Progenitor cell of endocrine pancreas (in vitro differentiated cells): ENCODE results near the gene NAGPA. TPM values are rescaled to one million over a fixed set of nuclear protein-coding genes. Genes with fewer than 3 reads are reported as not detected.

Experiments
- DNase-seq: peaks from one replicate; pipeline ENCODE4 v3.0.0; 2021; ENCODE audit warnings: low spot score; ENCODE audit not compliant: unreplicated experiment
- H3K27ac Mint-ChIP-seq: 2 replicates; pipeline ENCODE4 v1.8.0; 2021; ENCODE audit warnings: mild to moderate bottlenecking, moderate library complexity, mixed read lengths
- H3K27me3 Mint-ChIP-seq: 2 replicates; pipeline ENCODE4 v1.8.0; 2021; ENCODE audit warnings: mixed read lengths
- H3K36me3 Mint-ChIP-seq: 2 replicates; pipeline ENCODE4 v1.8.0; 2022; ENCODE audit warnings: mixed read lengths; ENCODE audit not compliant: insufficient read depth
- H3K4me1 Mint-ChIP-seq: 2 replicates; pipeline ENCODE4 v1.8.0; 2021; ENCODE audit warnings: low read depth, mixed read lengths
- H3K4me3 Mint-ChIP-seq: 2 replicates; pipeline ENCODE4 v1.8.0; 2021; ENCODE audit warnings: low read depth, mild to moderate bottlenecking, moderate library complexity, mixed read lengths
- H3K9me3 Mint-ChIP-seq: 2 replicates; pipeline ENCODE4 v1.8.0; 2021; ENCODE audit warnings: low read depth, mixed read lengths
- total RNA-seq: library from RNA; stranded (reverse); gene quantifications from 2 replicates; pipeline ENCODE4 v1.2.1, GENCODE V29; 2021
- TF ChIP-seq, protein P1 (sequence below): fragments of 200-600 bp; sonication (generic); IDR thresholded peaks from one replicate; pipeline ENCODE4 v1.5.0; 2021; ENCODE audit warnings: antibody characterized with exemption, mild to moderate bottlenecking; ENCODE audit not compliant: unreplicated experiment

NAGPA gene
- total RNA-seq, 1 donor from 2014 or later: 29.2 TPM

GRCh38 chr16:5015351-5015750 is 18.4 kb downstream of the NAGPA start:
- Mint-ChIP-seq H3K36me3 (no peaks in the 10 kb centered on the region), H3K9me3 (no peaks in the 10 kb centered on the region), H3K27me3 (peaks cover 14% of the 10 kb centered on the region), H3K4me3 (no peak overlapping the region), H3K27ac (no peak overlapping the region), H3K4me1 (no peaks in the 10 kb centered on the region)
- TF ChIP-seq, protein P1, sequence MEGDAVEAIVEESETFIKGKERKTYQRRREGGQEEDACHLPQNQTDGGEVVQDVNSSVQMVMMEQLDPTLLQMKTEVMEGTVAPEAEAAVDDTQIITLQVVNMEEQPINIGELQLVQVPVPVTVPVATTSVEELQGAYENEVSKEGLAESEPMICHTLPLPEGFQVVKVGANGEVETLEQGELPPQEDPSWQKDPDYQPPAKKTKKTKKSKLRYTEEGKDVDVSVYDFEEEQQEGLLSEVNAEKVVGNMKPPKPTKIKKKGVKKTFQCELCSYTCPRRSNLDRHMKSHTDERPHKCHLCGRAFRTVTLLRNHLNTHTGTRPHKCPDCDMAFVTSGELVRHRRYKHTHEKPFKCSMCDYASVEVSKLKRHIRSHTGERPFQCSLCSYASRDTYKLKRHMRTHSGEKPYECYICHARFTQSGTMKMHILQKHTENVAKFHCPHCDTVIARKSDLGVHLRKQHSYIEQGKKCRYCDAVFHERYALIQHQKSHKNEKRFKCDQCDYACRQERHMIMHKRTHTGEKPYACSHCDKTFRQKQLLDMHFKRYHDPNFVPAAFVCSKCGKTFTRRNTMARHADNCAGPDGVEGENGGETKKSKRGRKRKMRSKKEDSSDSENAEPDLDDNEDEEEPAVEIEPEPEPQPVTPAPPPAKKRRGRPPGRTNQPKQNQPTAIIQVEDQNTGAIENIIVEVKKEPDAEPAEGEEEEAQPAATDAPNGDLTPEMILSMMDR: no peak
- DNase-seq: no peak

DNA sequence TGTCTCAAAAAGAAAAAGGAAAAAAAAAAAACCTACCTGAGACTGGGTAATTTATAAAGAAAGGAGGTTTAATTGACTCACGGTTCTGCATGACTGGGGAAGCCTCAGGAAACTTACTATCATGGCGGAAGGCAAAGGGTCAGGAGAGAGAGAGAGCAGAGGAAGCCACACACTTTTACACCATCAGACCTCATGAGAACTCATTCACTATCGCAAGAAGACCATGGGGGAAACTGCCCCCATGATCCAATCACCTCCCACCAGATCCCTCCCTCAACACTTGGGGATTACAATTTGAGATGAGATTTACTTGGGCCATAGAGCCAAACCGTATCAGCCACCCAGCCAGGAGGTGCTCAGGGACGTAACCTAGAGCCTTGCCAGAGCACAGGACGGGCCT is 20.8 kb downstream of the NAGPA start:
- H3K27me3 Mint-ChIP-seq: peaks cover 15% of the 10 kb centered on the region
- H3K9me3 Mint-ChIP-seq: no peaks in the 10 kb centered on the region
- no peak for DNase-seq
- TF ChIP-seq, protein P1: no peak
- H3K4me1 Mint-ChIP-seq: no peaks in the 10 kb centered on the region
- H3K27ac Mint-ChIP-seq: no peak overlapping the region
- H3K36me3 Mint-ChIP-seq: no peaks in the 10 kb centered on the region
- no peak overlapping the region for H3K4me3 Mint-ChIP-seq

DNA sequence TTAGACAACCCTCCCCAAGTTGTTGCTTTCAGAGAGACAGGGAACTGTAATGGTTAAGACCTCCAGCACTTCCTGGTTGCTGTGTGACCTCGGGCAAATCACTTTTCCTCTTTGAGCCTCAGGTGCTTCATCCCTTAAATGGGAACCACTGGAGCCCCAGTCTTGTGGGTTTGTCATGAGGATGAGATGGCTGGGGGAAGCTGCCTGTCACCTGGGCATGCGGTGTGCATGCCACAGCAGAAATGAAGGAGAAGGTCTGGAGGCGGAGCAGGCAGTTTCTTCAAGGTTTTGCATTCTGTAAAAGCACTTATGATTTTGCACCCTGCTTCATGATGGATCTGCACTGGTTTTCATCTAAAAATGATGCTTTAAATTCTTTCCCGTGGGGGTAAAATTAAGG is 22.1 kb downstream of the NAGPA start:
- Mint-ChIP-seq H3K9me3 (no peaks in the 10 kb centered on the region), H3K4me3 (no peak overlapping the region), H3K4me1 (no peaks in the 10 kb centered on the region), H3K27ac (no peak overlapping the region), H3K36me3 (no peaks in the 10 kb centered on the region), H3K27me3 (peaks cover 15% of the 10 kb centered on the region)
- TF ChIP-seq, protein P1: no peak
- no peak for DNase-seq

- Mint-ChIP-seq H3K27ac (no peak overlapping the region), H3K36me3 (no peaks in the 10 kb centered on the region)
These were observed 23.0 kb downstream of the NAGPA start for GRCh38 chr16:5010576-5011329.

GRCh38 chr16:5008311-5008731 is 25.4 kb downstream of the NAGPA start:
- Mint-ChIP-seq H3K9me3 (no peaks in the 10 kb centered on the region), H3K27ac (no peak overlapping the region), H3K27me3 (peaks cover 21% of the 10 kb centered on the region), H3K36me3 (no peaks in the 10 kb centered on the region), H3K4me1 (no peaks in the 10 kb centered on the region), H3K4me3 (no peak overlapping the region)
- TF ChIP-seq, protein P1: no peak
- DNase-seq: no peak

More at GRCh38 chr16:5010576-5011329, 23.0 kb downstream of the NAGPA start:
- no peaks in the 10 kb centered on the region for H3K9me3 Mint-ChIP-seq
- no peaks in the 10 kb centered on the region for H3K4me1 Mint-ChIP-seq
- peaks cover 15% of the 10 kb centered on the region for H3K27me3 Mint-ChIP-seq
- TF ChIP-seq, protein P1: peak; percentile 13
- DNase-seq: no peak
- no peak overlapping the region for H3K4me3 Mint-ChIP-seq
